Measurements from ENCODE around the gene CDCA8.

The CDCA8 gene

DNA sequence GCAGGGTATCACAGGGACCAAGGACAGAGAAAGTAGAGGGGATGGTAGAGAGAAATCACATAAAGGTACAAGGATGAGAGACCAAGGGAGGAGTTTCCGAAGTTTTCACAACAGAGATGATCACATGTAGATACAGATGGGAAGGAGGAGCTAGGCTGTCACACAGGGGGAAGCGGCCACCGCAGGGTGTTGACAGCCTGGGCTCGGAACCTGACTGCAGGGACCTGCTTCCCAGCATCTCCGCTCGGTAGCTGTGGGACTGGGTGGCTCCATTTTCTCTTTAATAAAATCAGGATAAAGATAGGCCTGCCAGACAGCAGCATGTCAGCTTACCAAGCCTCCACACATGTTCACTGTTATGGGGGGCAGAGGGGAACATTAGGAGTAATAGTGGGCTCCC is 32.3 kb downstream of the CDCA8 start:
- no peaks in the 10 kb centered on the region for H3K79me2 ChIP-seq (ENCODE audit: insufficient read depth, low read length)
- H2AFZ ChIP-seq (ENCODE audit: low read length) = no peak overlapping the region
- no peaks in the 10 kb centered on the region for H3K9me2 ChIP-seq (ENCODE audit: low read depth, low read length)
- H3K9me3 ChIP-seq (ENCODE audit: low read length) = no peaks in the 10 kb centered on the region
- H3K4me3 ChIP-seq (ENCODE audit: low read depth, low read length, poor library complexity, severe bottlenecking) = no peak overlapping the region
- H3K4me1 ChIP-seq (ENCODE audit: insufficient read depth, low read length, severe bottlenecking) = no peaks in the 10 kb centered on the region
- H3K36me3 ChIP-seq (ENCODE audit: insufficient read depth, low read length) = no peaks in the 10 kb centered on the region
- no peaks in the 10 kb centered on the region for H3K27me3 ChIP-seq (ENCODE audit: insufficient read depth, low read length)
- no peak overlapping the region for H3K27ac ChIP-seq (ENCODE audit: low read depth, low read length, poor library complexity, severe bottlenecking)
- H3K4me2 ChIP-seq (ENCODE audit: low read length) = no peak overlapping the region
- TF ChIP-seq EZH2 (IDR thresholded peaks at IDR 0.05; ENCODE audit: borderline replicate concordance, low read length) = no peak
- H4K20me1 ChIP-seq (ENCODE audit: insufficient read depth, low read length) = no peaks in the 10 kb centered on the region
- no peaks in the 10 kb centered on the region for H3F3A ChIP-seq (ENCODE audit: insufficient read depth, low read length)
- H3K9ac ChIP-seq (ENCODE audit: low read length) = no peak overlapping the region

DNA sequence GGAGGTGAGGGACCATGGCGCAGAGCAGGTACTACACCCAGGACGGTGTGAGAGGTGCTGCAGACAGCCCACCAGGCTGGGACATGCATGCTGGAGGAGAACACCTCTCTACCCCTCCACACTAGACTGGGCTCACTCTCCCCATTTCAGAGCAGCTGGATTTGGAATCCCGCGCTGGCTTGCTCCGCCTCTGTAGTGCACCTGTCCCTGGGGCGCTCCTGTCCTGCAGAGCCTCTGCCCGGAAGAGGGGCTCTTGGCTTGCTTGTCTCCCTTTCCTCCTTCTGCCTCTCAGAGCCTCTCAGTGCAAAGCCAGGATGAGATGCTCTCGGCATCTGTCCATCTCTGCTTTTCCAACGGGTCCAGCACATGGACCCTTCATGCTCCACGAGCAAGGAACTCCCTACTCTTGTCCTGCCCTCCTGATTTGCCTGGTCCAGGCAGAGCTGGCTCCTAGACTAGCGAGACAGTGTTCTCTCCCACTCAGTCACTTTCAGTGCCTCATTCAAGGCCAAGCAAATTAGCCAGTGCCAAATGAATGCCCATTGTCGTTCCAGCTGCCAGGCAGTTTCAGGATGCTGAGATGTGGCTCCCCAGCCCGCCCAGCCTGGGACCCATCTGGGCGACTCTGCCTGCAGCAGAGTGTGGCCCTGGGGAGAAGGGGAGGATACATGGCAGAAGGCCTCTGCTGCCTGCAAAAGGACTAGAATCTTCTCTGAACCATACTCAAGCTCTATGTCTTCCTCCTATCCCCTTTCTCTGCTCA is 33.7 kb downstream of the CDCA8 start:
- H3K9ac ChIP-seq (ENCODE audit: low read length) = no peak overlapping the region
- no peak overlapping the region for H3K4me2 ChIP-seq (ENCODE audit: low read length)
- no peaks in the 10 kb centered on the region for H3K4me1 ChIP-seq (ENCODE audit: insufficient read depth, low read length, severe bottlenecking)
- H4K20me1 ChIP-seq (ENCODE audit: insufficient read depth, low read length) = no peaks in the 10 kb centered on the region
- H3F3A ChIP-seq (ENCODE audit: insufficient read depth, low read length) = no peaks in the 10 kb centered on the region
- no peak overlapping the region for H3K4me3 ChIP-seq (ENCODE audit: low read depth, low read length, poor library complexity, severe bottlenecking)
- no peaks in the 10 kb centered on the region for H3K9me3 ChIP-seq (ENCODE audit: low read length)
- H3K36me3 ChIP-seq (ENCODE audit: insufficient read depth, low read length) = no peaks in the 10 kb centered on the region
- H3K79me2 ChIP-seq (ENCODE audit: insufficient read depth, low read length) = no peaks in the 10 kb centered on the region
- no peak overlapping the region for H2AFZ ChIP-seq (ENCODE audit: low read length)
- no peak overlapping the region for H3K27ac ChIP-seq (ENCODE audit: low read depth, low read length, poor library complexity, severe bottlenecking)
- TF ChIP-seq, protein P1, sequence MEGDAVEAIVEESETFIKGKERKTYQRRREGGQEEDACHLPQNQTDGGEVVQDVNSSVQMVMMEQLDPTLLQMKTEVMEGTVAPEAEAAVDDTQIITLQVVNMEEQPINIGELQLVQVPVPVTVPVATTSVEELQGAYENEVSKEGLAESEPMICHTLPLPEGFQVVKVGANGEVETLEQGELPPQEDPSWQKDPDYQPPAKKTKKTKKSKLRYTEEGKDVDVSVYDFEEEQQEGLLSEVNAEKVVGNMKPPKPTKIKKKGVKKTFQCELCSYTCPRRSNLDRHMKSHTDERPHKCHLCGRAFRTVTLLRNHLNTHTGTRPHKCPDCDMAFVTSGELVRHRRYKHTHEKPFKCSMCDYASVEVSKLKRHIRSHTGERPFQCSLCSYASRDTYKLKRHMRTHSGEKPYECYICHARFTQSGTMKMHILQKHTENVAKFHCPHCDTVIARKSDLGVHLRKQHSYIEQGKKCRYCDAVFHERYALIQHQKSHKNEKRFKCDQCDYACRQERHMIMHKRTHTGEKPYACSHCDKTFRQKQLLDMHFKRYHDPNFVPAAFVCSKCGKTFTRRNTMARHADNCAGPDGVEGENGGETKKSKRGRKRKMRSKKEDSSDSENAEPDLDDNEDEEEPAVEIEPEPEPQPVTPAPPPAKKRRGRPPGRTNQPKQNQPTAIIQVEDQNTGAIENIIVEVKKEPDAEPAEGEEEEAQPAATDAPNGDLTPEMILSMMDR (IDR thresholded peaks at IDR 0.05; ENCODE audit: low read length) = no peak
- TF ChIP-seq EZH2 (IDR thresholded peaks at IDR 0.05; ENCODE audit: borderline replicate concordance, low read length) = no peak
- no peaks in the 10 kb centered on the region for H3K27me3 ChIP-seq (ENCODE audit: insufficient read depth, low read length)
- no peaks in the 10 kb centered on the region for H3K9me2 ChIP-seq (ENCODE audit: low read depth, low read length)

DNA sequence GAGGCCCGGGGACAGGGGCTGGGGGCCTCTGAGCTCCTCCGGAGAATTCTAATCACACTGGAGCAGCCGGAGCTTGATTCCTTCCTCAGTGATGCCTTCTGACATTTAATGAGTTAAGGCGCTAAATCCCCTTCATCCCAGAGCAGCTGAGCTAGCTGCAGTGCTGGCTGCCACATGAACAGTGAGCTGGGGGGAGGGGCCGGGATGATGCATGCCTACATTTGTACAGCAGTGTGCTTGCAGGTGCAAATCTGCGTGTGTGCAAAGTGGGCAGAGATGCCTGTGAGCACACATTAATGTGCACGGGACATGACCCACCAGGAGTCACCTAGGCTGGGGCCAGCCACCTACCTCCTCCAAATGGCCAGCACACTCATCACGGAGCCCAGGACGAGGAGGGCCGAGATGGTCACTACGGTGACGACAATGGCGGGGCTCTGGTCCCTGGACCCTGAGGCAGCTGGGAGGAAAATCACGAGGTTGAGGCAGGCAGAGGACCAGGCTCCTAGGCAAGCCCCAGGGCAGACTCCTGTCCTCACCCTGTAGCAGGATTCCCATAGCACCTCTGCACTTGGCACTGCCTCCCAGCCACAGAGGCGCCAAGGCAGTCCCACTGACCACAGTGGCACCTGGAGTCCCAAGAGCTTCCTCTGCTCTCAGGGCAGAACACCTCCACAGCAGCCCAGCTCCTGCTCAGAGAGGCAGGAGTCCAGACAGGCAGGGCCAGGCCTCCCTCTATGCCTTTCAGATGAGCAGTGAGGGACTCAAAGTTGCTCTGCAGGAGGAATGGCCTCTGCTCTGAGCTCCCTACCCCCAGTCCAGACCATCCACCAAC is 34.7 kb downstream of the CDCA8 start:
- no peak for TF ChIP-seq EZH2 (IDR thresholded peaks at IDR 0.05; ENCODE audit: borderline replicate concordance, low read length)
- TF ChIP-seq, protein P1 (IDR thresholded peaks at IDR 0.05; ENCODE audit: low read length) = no peak
- Histone ChIP-seq H3K79me2 (ENCODE audit: insufficient read depth, low read length) (no peaks in the 10 kb centered on the region), H3K4me2 (ENCODE audit: low read length) (no peak overlapping the region), H3K36me3 (ENCODE audit: insufficient read depth, low read length) (no peaks in the 10 kb centered on the region), H3K9me2 (ENCODE audit: low read depth, low read length) (no peaks in the 10 kb centered on the region), H3K4me3 (ENCODE audit: low read depth, low read length, poor library complexity, severe bottlenecking) (no peak overlapping the region), H3K4me1 (ENCODE audit: insufficient read depth, low read length, severe bottlenecking) (no peaks in the 10 kb centered on the region), H4K20me1 (ENCODE audit: insufficient read depth, low read length) (no peaks in the 10 kb centered on the region), H2AFZ (ENCODE audit: low read length) (no peak overlapping the region), H3K27me3 (ENCODE audit: insufficient read depth, low read length) (no peaks in the 10 kb centered on the region), H3K9me3 (ENCODE audit: low read length) (no peaks in the 10 kb centered on the region), H3K27ac (ENCODE audit: low read depth, low read length, poor library complexity, severe bottlenecking) (no peak overlapping the region), H3K9ac (ENCODE audit: low read length) (no peak overlapping the region), H3F3A (ENCODE audit: insufficient read depth, low read length) (no peaks in the 10 kb centered on the region)

Data from OCI-LY1 (cell line).